Erythroblast (primary cell): Measurements from ENCODE around the gene SLC4A3.

Source experiments
- GATA1 ChIP-seq: IDR thresholded peaks from 2 replicates; pipeline ENCODE4 v1.6.1; 2011; ENCODE audit warnings: low read depth, mild to moderate bottlenecking, control low read depth, low read length, moderate library complexity
- POLR2A ChIP-seq: IDR thresholded peaks from 2 replicates; pipeline ENCODE4 v1.6.1; 2011; ENCODE audit warnings: mild to moderate bottlenecking, low read length

DNA sequence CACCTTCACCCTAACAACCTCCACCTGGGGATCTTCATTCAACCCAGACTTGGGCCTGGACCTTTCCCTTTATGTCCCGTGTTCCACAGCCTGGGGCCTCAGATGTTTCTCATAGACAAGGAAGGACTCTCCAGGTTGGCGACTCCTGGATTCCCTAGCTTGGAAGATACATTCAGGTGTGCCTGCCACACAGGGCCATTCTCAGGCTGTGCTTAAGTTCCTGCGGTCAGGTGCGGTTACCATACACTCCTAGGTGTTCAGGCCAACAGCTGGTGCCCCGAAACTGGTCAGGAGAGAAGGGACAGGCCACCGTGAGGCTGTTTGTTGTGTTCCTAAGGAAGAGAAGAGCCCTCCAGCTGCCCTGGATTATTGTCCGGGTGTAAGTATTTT is 15.6 kb downstream of the SLC4A3 start:
- TF ChIP-seq POLR2A: no peak
- no peak for TF ChIP-seq GATA1
